Left lung (tissue), 10 donors: ENCODE measurements around the gene DIAPH2. TPM values are rescaled to one million over a fixed set of nuclear protein-coding genes. Genes with fewer than 3 reads are reported as not detected.
"Not testable (repeated sequence)": the region's sequence is repeated elsewhere in the genome, so short reads cannot be mapped to it uniquely, and the experiment has no call there.

Experiments
- ATAC-seq: fragments of 200-7000 bp; cut with Tn5 transposase; one replicate; pipeline ENCODE4 v1.9.1; 2020; ENCODE audit warnings: moderate library complexity
- DNase-seq, 4 donors: peaks; one replicate each; pipeline ENCODE4 v3.0.0-alpha.2; 2013 to 2020
- H3K27ac ChIP-seq, 2 donors: fragments of 200-600 bp; sonication (generic) in 1 of 2; one replicate each; pipeline versions ENCODE4 v1.5.0 to v1.8.0; 2020 to 2021
- H3K27me3 ChIP-seq, 2 donors: fragments of 200-600 bp; sonication (generic) in 1 of 2; one replicate each; pipeline versions ENCODE4 v1.5.0 to v1.8.0; 2020 to 2021
- H3K36me3 ChIP-seq, 2 donors: fragments of 200-600 bp; sonication (generic) in 1 of 2; one replicate each; pipeline versions ENCODE4 v1.5.0 to v1.8.0; 2020 to 2021
- H3K4me1 ChIP-seq, 2 donors: fragments of 200-600 bp; one replicate each; pipeline ENCODE4 v1.8.0; 2021
- H3K4me3 ChIP-seq, 2 donors: fragments of 200-600 bp; sonication (generic) in 1 of 2; one replicate each; pipeline versions ENCODE4 v1.5.0 to v1.8.0; 2020 to 2021; ENCODE audit warnings: mild to moderate bottlenecking in 1 of 2
- H3K9me3 ChIP-seq, 2 donors: fragments of 200-600 bp; sonication (generic) in 1 of 2; one replicate each; pipeline versions ENCODE4 v1.5.0 to v1.8.0; 2020 to 2021
- intact Hi-C, 2 donors: fragments of 100-400 bp; cut with DNase I; formaldehyde crosslinking; loops; one replicate each; pipeline versions ENCODE4 v1.11.2 to v1.14.2; 2022
- polyA plus RNA-seq, 6 donors: library from polyadenylated mRNA; unstranded; fragments of 120-200 nt; gene quantifications; one replicate each; pipeline ENCODE4 v1.2.1, GENCODE V29; 2013; ENCODE audit not compliant: insufficient read length in 6 of 6
- total RNA-seq, 2 donors: library from RNA; stranded (reverse); fragmentation: NEBNext Ultra II Directional; extraction: Animal tissue kit (Norgen Biotek cat#: 25700); gene quantifications; one replicate each; pipeline ENCODE4 v1.2.1, GENCODE V29; 2021
- TF ChIP-seq, protein P1 (sequence below), 2 donors: fragments of 200-600 bp; sonication (generic) in 1 of 2; IDR thresholded peaks; one replicate each; pipeline versions ENCODE4 v1.5.0 to v1.8.0; 2021; ENCODE audit warnings: antibody characterized with exemption in 2 of 2
- donor health status: DM: no; HTN: yes; CAD: no.
- donor health status: DM: no; HTN: no; CAD: no.

DIAPH2 gene
- total and polyA plus RNA-seq, 8 donors: 14.6 to 34.1 (median 16.4) TPM

DNA sequence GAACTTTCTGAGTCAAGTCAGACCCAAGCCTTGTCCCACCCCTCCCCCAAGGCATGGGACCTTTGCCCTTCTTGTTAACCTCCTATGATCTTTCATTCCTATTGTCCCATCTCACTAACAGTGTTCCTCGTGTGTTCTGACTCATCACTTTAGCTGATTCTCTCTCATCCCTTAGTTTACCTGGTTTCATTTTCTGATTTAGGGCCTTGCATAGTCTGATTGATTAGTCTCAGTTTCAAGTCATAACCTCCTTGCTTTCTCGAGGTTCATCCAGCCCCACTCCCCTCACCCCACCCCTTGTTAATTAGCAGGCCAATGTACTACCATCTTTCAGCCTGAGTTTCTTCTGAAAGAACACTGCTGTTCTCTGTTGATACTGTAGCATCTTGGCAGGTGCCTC lies 716.5 kb downstream of the DIAPH2 start:
- H3K36me3 ChIP-seq: no peaks in the 10 kb centered on the region
- no peak for DNase-seq
- no peaks in the 10 kb centered on the region for H3K27me3 ChIP-seq
- no peak overlapping the region for H3K27ac ChIP-seq
- H3K9me3 ChIP-seq: no peaks in the 10 kb centered on the region
- H3K4me3 ChIP-seq: no peak overlapping the region
- no peak for ATAC-seq
- intact Hi-C loops: no loop called here
- TF ChIP-seq, protein P1, sequence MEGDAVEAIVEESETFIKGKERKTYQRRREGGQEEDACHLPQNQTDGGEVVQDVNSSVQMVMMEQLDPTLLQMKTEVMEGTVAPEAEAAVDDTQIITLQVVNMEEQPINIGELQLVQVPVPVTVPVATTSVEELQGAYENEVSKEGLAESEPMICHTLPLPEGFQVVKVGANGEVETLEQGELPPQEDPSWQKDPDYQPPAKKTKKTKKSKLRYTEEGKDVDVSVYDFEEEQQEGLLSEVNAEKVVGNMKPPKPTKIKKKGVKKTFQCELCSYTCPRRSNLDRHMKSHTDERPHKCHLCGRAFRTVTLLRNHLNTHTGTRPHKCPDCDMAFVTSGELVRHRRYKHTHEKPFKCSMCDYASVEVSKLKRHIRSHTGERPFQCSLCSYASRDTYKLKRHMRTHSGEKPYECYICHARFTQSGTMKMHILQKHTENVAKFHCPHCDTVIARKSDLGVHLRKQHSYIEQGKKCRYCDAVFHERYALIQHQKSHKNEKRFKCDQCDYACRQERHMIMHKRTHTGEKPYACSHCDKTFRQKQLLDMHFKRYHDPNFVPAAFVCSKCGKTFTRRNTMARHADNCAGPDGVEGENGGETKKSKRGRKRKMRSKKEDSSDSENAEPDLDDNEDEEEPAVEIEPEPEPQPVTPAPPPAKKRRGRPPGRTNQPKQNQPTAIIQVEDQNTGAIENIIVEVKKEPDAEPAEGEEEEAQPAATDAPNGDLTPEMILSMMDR (IDR thresholded peaks at IDR 0.05): no peak
- H3K4me1 ChIP-seq: no peaks in the 10 kb centered on the region

DNA sequence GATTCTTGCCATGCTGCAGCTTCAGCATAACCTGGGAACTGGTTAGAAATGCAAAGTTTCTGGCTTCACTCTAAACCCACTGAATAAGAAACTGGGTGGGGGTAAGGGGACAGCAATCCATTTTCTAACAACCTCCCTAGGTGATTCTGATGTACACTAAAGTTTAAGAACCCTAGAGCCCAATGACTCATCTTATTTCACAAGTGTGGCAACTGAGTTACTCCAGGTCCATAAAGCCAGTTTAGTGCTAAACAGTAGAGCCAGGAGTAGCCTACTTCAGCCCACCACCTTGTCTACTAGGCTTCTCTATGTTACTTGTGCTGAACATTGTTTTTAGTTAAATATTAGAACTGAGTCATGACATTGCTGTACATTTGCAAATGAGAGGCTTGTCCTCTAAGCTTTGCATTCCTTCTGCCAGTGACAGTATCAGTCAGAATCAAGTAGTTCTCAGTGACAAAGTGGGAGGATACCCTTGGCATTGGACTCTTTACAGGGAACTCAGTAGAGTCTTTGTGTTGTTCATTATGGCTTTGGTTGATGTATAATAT lies 717.0 kb downstream of the DIAPH2 start:
- H3K27me3 ChIP-seq: no peaks in the 10 kb centered on the region
- no peaks in the 10 kb centered on the region for H3K4me1 ChIP-seq
- no peaks in the 10 kb centered on the region for H3K9me3 ChIP-seq
- no peak for DNase-seq
- TF ChIP-seq, protein P1 (IDR thresholded peaks at IDR 0.05): no peak
- intact Hi-C loops: no loop called here
- H3K36me3 ChIP-seq: no peaks in the 10 kb centered on the region
- no peak overlapping the region for H3K27ac ChIP-seq
- H3K4me3 ChIP-seq: no peak overlapping the region
- peak; percentile 63 for ATAC-seq

DNA sequence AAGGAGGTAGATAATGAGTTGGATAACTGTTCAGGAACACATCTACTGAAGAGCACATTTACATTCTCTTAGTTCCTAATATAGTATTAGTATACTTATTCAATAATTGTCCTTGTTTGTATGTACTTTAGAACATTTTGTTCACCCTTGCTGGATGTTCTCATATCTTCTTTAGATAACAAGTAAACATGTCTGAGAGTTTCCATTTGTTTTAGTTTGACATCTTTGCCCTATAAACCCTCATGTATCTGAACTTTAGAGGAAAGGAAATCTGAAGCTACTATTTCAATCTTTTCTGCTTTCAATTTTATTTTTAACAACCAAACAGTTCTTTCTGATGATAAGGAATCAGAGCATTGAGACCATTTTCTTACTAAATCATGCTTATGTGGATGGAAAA lies 717.7 kb downstream of the DIAPH2 start:
- DNase-seq (no peak), ATAC-seq (no peak)
- Histone ChIP-seq H3K36me3 (no peaks in the 10 kb centered on the region), H3K4me3 (no peak overlapping the region), H3K9me3 (no peaks in the 10 kb centered on the region), H3K4me1 (no peaks in the 10 kb centered on the region), H3K27me3 (no peaks in the 10 kb centered on the region), H3K27ac (no peak overlapping the region)
- intact Hi-C loops: no loop called here
- TF ChIP-seq, protein P1 (IDR thresholded peaks at IDR 0.05): no peak

DNA sequence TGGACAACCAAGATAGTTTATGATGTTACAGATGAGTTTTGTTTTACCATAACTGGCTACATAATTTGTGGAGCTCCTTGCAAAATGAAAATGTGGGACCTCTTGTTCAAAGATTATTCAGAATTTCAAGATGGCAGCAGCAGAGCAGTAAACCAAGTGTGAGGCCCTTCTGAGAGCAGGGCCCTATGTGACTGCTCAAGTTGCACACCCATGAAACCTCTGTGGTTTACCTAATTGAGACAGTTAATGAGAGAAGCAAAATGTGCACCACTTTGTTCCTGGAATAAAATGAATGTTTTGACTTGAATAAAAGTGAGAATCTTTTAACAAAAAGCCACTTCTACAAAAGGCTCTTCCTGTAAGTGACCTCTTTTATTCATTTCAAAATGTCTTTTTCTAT lies 718.3 kb downstream of the DIAPH2 start:
- Histone ChIP-seq H3K27ac (no peak overlapping the region), H3K36me3 (no peaks in the 10 kb centered on the region), H3K9me3 (no peaks in the 10 kb centered on the region), H3K4me1 (no peaks in the 10 kb centered on the region), H3K4me3 (no peak overlapping the region), H3K27me3 (no peaks in the 10 kb centered on the region)
- DNase-seq: no peak
- intact Hi-C loops: no loop called here
- TF ChIP-seq, protein P1 (IDR thresholded peaks at IDR 0.05): no peak
- no peak for ATAC-seq

DNA sequence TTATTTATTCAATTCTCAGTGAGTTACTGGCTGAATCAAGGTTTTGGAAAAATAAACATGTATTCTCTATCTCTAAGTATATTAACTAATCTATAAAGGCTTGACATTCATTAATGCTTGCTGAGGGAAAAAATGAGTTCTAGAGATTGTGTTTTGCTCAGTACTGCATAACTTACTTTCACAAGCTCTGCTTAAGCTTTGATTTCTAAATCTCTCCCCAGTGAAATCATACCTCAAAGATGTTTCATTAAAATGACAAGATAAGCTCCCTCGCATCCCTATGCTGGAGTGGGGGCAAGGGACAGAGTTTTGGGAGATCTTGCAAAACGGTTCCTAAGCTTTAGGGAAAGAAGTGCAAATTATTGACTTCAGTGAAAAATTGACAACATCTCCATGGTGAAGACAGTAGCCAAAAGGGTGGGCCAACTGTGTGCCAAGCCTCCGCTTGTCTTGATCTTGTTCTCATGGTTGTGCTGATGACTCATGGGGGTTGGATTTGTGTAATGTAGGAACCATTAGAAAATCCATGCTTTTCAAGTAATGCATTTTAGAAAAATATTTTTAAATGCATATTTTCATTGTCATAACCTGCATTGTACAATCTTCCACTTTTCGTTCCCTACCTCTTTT lies 720.5 kb downstream of the DIAPH2 start:
- intact Hi-C loops: no loop called here
- no peak for ATAC-seq
- no peaks in the 10 kb centered on the region for H3K4me1 ChIP-seq
- H3K36me3 ChIP-seq: no peaks in the 10 kb centered on the region
- no peaks in the 10 kb centered on the region for H3K27me3 ChIP-seq
- H3K4me3 ChIP-seq: no peak overlapping the region
- TF ChIP-seq, protein P1 (IDR thresholded peaks at IDR 0.05): no peak
- H3K9me3 ChIP-seq: no peaks in the 10 kb centered on the region
- H3K27ac ChIP-seq: no peak overlapping the region
- no peak for DNase-seq

DNA sequence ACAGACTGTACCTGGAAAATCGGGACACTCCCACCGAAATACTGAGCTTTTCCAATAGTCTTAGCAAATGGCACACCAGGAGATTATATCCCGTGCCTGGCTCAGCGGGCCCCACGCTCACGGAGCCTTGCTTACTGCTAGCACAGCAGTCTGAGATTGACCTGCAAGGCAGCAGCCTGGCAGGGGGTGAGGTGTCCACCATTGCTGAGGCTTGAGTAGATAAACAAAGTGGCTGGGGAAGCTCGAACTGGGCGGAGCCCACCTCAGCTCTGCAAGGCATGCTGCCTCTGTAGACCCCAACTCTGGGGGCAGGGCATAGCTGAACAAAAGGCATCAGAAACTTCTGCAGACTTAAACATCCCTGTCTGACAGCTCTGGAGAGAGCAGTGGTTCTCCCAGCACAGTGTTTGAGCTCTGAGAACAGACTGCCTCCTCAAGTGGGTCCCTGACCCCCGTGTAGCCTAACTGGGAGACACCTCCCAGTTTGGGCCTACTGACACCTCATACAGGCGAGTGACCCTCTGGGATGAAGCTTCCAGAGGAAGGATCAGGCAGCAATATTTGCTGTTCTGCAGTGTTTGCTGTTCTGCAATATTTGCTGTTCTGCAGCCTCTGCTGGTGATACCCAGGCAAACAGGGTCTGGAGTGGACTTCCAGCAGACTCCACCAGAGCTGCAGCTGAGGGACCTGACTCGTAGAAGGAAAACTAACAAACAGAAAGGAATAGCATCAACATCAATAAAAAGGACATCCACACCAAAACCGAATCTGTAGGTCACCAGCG lies 725.2 kb downstream of the DIAPH2 start:
- not testable (repeated sequence) for DNase-seq

More for the DNA sequence above, 725.2 kb downstream of the DIAPH2 start:
- ATAC-seq, H3K27me3 ChIP-seq, H3K4me1 ChIP-seq, H3K9me3 ChIP-seq, H3K27ac ChIP-seq, H3K36me3 ChIP-seq, H3K4me3 ChIP-seq, intact Hi-C loops: not testable (repeated sequence)
